ENCODE results near the gene RHBDF2. TPM values are rescaled to one million over a fixed set of nuclear protein-coding genes. Genes with fewer than 3 reads are reported as not detected.

Gene RHBDF2
- total RNA-seq, 4 donors from 2014 or later, result 11.4 to 29.8 (median 23.3) TPM

DNA sequence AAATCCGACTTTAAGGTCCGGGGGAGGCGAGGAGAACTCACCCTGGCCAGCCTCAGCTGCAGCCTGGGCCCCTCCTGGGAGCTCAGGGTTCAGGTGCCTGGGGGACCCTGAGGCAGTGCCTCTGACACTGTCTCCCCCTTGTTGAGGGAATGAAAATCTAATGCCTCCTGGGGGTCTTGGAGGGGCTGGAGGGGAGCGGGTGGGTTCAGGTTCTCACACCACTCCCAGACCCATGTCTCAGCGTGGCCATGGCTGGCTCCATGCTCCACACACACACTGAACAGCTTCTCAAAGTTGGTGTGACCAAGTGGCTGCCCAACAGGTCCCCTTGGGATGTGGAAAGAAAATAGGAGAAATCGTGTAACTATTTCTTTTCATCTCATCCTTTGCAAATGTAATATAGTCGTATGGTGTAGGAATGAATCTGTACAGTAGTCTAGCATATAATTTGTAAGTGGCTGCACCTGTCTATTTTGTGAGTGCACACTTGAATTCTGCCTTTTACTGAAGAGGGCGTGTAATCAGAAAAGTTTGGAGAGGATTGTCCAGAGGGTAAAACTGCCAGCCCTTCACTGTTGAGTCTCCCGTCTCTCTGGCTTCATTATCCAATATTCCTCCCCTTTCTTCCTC lies 37.8 kb upstream of the RHBDF2 start:
- in situ Hi-C loops (cut with MboI; ENCODE audit: low sequenced_read_pairs in 4 of 4) (no loop called here), intact Hi-C loops (cut with DNase I; ENCODE audit: low total_unique reads) (no loop called here)
- Histone ChIP-seq H3K36me3 (no peaks in the 10 kb centered on the region), H3K4me1 (peaks cover 24 to 35% of the 10 kb centered on the region in 2 donors), H3K9me3 (no peaks in the 10 kb centered on the region), H3K4me3 (peak overlapping the region in 3 of 4 donors; percentile 52 to 56 (median 53)), H3K27me3 (peaks cover 0 to 13% (median 4%) of the 10 kb centered on the region in 3 donors), H3K27ac (peak overlapping the region; percentile 71 to 90 (median 78))
- ATAC-seq, result no peak
- DNase-seq, result no peak
- TF ChIP-seq, protein P1, sequence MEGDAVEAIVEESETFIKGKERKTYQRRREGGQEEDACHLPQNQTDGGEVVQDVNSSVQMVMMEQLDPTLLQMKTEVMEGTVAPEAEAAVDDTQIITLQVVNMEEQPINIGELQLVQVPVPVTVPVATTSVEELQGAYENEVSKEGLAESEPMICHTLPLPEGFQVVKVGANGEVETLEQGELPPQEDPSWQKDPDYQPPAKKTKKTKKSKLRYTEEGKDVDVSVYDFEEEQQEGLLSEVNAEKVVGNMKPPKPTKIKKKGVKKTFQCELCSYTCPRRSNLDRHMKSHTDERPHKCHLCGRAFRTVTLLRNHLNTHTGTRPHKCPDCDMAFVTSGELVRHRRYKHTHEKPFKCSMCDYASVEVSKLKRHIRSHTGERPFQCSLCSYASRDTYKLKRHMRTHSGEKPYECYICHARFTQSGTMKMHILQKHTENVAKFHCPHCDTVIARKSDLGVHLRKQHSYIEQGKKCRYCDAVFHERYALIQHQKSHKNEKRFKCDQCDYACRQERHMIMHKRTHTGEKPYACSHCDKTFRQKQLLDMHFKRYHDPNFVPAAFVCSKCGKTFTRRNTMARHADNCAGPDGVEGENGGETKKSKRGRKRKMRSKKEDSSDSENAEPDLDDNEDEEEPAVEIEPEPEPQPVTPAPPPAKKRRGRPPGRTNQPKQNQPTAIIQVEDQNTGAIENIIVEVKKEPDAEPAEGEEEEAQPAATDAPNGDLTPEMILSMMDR (IDR thresholded peaks at IDR 0.05 in 4 of 5, conservative IDR thresholded peaks at IDR 0.05 in 1 of 5), result no peak
- no peak for TF ChIP-seq POLR2A (IDR thresholded peaks at IDR 0.05)

DNA sequence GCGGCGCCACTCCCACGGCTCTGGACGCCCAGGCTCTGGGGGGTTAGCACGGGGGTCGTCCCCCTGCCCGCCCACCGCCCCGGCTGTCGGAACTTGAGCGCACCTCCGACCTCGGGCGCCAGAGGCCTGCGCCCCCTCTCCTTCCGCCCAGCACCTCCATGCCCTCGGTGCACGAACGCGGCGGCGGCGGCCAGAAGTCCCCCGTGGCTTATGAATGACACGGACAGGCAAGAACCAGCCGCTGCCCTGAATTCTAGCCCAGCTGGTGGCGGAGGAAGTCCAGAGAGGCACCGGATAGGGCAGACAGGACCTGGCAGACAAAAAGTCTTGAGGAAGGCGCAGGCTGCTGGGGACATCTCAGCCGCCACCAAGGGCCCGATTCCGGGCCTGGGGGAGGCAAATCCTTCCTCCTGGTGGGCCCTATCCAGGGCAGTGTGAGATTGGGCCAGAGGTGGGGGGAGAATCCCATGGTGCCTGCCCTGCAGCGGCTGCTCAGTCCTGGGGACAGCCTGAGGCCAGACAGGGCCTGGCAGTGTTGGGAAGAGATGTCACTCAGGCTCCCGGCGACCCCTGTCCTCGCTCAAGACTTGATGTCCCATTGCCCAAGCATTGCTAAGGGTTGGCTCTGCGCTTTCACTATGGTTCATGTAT lies 37.2 kb upstream of the RHBDF2 start:
- Histone ChIP-seq H3K4me1 (peaks cover 18 to 29% of the 10 kb centered on the region in 2 donors), H3K27ac (peak overlapping the region; percentile 71 to 90 (median 78)), H3K9me3 (no peaks in the 10 kb centered on the region), H3K27me3 (peaks cover 0 to 13% (median 4%) of the 10 kb centered on the region in 3 donors), H3K4me3 (peak overlapping the region; percentile 52 to 56 (median 52)), H3K36me3 (no peaks in the 10 kb centered on the region)
- in situ Hi-C loops (cut with MboI; ENCODE audit: low sequenced_read_pairs in 4 of 4), result no loop called here
- no peak for DNase-seq
- no peak for ATAC-seq
- intact Hi-C loops (cut with DNase I; ENCODE audit: low total_unique reads), result no loop called here
- TF ChIP-seq POLR2A (IDR thresholded peaks at IDR 0.05), result no peak
- TF ChIP-seq, protein P1 (IDR thresholded peaks at IDR 0.05 in 4 of 5, conservative IDR thresholded peaks at IDR 0.05 in 1 of 5), result no peak

DNA sequence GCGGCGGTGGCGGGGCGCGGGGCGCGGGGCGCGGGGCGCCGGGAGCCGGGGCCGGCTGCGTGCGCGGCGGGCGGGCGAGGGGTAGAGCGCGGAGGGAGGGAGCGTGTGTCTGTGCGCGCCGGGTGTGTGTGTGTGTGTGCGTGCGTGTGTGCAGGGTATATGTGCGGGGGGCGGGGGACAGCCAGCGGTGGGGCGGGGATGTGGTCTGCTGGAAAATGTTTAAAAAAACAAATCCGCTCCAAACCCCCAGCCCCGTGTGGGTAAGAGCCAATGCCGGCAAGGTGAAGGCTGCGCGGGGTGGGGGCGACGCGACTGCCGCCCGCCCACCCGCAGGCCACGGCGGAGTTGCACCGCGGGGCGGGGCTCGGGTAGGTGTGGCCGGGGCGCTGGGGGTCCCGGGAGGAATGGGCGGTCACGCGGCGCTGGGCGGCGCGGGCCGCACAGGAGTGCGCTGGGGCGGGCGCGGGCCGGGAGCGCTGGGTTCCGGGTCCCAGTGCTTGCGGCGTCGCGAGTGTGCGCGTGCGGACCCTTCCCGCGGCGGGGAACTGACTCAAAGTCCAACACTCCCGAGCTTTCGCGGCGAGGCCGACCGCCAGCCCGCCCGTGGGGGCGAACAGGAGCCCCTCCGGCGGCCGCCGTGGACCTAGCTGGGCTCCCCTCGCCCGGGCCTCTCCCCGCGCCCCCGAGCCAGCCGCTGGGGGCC lies 36.5 kb upstream of the RHBDF2 start, which contains the start of gene CYGB:
TSS of gene CYGB (minus strand) at position 132 of the 703 bp plus-strand sequence. CDS start 167 bp downstream, outside the sequence.
- ATAC-seq (no peak), DNase-seq (no peak)
- intact Hi-C loops (cut with DNase I; ENCODE audit: low total_unique reads), result no loop called here
- TF ChIP-seq POLR2A (IDR thresholded peaks at IDR 0.05), result peak; percentile 59 to 80
- TF ChIP-seq, protein P1 (IDR thresholded peaks at IDR 0.05 in 4 of 5, conservative IDR thresholded peaks at IDR 0.05 in 1 of 5), result no peak
- peak within 1 kb of the TSS; percentile 52 to 56 (median 52) for H3K4me3 ChIP-seq
- H3K4me1 ChIP-seq, result peaks cover 12 to 24% of the 10 kb centered on the region in 2 donors
- H3K27me3 ChIP-seq, result peaks cover 0 to 13% (median 4%) of the 10 kb centered on the region in 3 donors
- H3K27ac ChIP-seq, result peak within 1 kb of the TSS; percentile 71 to 90 (median 78)
- no peaks in the 10 kb centered on the region for H3K9me3 ChIP-seq
- H3K36me3 ChIP-seq, result no peaks in the 10 kb centered on the region
- in situ Hi-C loops (cut with MboI; ENCODE audit: low sequenced_read_pairs in 4 of 4), result no loop called here

DNA sequence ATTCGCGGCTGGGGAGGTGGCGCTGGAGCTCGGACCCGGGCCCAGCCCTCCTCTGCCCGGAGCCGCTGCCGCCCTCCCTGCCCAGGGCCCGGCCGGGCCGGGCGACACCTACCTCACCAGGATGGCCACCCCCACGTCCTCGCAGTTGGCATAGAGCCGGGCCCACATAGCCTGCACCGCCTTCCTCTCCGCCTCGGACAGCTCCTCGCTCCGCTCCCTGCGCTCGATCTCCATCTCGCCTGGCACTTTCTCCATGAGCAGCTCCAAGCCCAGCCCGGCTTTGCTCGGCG lies 36.0 kb upstream of the RHBDF2 start:
- Histone ChIP-seq H3K9me3 (no peaks in the 10 kb centered on the region), H3K4me3 (peak overlapping the region; percentile 21 to 56 (median 52)), H3K36me3 (no peaks in the 10 kb centered on the region), H3K27ac (peak overlapping the region; percentile 69 to 90 (median 75)), H3K27me3 (peaks cover 0 to 13% (median 4%) of the 10 kb centered on the region in 3 donors), H3K4me1 (peaks cover 11 to 25% of the 10 kb centered on the region in 2 donors)
- ATAC-seq, result no peak
- no peak for DNase-seq
- in situ Hi-C loops (cut with MboI; ENCODE audit: low sequenced_read_pairs in 4 of 4) (no loop called here), intact Hi-C loops (cut with DNase I; ENCODE audit: low total_unique reads) (no loop called here)
- TF ChIP-seq, protein P1 (IDR thresholded peaks at IDR 0.05 in 4 of 5, conservative IDR thresholded peaks at IDR 0.05 in 1 of 5), result no peak
